ENCODE data around the gene ZDHHC1. TPM values are rescaled to one million over a fixed set of nuclear protein-coding genes. Genes with fewer than 3 reads are reported as not detected.

The ZDHHC1 gene
- total and polyA plus RNA-seq, 4 donors: 0.33 to 1.6 (median 1.1) TPM

- TF ChIP-seq, protein P1, sequence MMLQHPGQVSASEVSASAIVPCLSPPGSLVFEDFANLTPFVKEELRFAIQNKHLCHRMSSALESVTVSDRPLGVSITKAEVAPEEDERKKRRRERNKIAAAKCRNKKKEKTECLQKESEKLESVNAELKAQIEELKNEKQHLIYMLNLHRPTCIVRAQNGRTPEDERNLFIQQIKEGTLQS (IDR thresholded peaks at IDR 0.05): no peak
- no peak for TF ChIP-seq EGR1 (IDR thresholded peaks at IDR 0.05; ENCODE audit: low read depth in 2 of 2)
These were observed 8.4 kb downstream of the ZDHHC1 start (continued) for GRCh38 chr16:67407788-67408452.

DNA sequence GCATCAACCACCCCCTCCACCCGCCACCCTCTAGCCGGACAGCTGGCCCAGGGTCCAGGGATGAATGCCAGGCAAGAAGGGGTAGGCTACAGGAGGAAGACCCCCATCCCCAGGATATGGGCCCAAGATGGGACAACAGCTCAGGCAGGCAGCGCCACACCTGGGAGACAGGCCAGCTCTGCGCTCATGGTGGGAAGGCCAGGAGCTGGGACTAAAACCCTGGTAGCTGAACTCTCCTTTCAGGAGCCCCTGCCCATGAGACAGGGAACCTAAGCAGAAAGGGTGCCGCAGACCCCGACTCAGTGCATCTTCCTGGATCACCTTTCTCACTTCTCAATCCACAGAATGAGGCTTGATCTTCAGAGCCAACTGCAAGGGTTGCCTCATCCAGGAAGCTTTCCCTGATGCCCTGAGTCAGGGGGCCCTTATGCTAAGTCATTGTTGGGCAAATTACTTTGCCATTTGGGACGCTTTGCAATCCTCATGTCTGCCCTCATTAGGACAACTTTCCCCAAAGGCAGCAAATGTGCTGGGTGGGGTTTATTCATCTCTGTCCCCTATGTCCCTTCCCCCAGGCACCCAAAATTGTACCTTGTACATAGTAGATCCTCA is 9.0 kb downstream of the ZDHHC1 start:
- WGBS: 92% methylated on average over 7 of the region's 7 CpGs
- H3K4me1 ChIP-seq (ENCODE audit: control insufficient read depth in 4 of 4, insufficient read depth in 4 of 4, low read length in 3 of 4): no peaks in the 10 kb centered on the region
- no peak overlapping the region for H3K9ac ChIP-seq (ENCODE audit: low read depth in 1 of 2, low read length in 2 of 2)
- no peak overlapping the region for H3K4me3 ChIP-seq (ENCODE audit: low read depth in 1 of 3, low read length in 3 of 3)
- H3K27ac ChIP-seq (ENCODE audit: low read depth in 1 of 2, low read length in 2 of 2): no peak overlapping the region
- no peaks in the 10 kb centered on the region for H3K36me3 ChIP-seq (ENCODE audit: control insufficient read depth in 4 of 4, insufficient read depth in 3 of 4, low read depth in 1 of 4, low read length in 3 of 4)
- no peaks in the 10 kb centered on the region for H3K27me3 ChIP-seq (ENCODE audit: control insufficient read depth in 4 of 4, insufficient read depth in 4 of 4, low read length in 3 of 4)
- DNase-seq (ENCODE audit: low spot score): no peak
- TF ChIP-seq, protein P2, sequence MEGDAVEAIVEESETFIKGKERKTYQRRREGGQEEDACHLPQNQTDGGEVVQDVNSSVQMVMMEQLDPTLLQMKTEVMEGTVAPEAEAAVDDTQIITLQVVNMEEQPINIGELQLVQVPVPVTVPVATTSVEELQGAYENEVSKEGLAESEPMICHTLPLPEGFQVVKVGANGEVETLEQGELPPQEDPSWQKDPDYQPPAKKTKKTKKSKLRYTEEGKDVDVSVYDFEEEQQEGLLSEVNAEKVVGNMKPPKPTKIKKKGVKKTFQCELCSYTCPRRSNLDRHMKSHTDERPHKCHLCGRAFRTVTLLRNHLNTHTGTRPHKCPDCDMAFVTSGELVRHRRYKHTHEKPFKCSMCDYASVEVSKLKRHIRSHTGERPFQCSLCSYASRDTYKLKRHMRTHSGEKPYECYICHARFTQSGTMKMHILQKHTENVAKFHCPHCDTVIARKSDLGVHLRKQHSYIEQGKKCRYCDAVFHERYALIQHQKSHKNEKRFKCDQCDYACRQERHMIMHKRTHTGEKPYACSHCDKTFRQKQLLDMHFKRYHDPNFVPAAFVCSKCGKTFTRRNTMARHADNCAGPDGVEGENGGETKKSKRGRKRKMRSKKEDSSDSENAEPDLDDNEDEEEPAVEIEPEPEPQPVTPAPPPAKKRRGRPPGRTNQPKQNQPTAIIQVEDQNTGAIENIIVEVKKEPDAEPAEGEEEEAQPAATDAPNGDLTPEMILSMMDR (IDR thresholded peaks at IDR 0.05; ENCODE audit: low read depth, low read length, missing input control): no peak
- TF ChIP-seq NR2F2 (IDR thresholded peaks at IDR 0.05): no peak
- TF ChIP-seq, protein P3, sequence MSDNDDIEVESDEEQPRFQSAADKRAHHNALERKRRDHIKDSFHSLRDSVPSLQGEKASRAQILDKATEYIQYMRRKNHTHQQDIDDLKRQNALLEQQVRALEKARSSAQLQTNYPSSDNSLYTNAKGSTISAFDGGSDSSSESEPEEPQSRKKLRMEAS (IDR thresholded peaks at IDR 0.05): no peak
- TF ChIP-seq FOXA1 (IDR thresholded peaks at IDR 0.05): no peak
- TF ChIP-seq, protein P4, sequence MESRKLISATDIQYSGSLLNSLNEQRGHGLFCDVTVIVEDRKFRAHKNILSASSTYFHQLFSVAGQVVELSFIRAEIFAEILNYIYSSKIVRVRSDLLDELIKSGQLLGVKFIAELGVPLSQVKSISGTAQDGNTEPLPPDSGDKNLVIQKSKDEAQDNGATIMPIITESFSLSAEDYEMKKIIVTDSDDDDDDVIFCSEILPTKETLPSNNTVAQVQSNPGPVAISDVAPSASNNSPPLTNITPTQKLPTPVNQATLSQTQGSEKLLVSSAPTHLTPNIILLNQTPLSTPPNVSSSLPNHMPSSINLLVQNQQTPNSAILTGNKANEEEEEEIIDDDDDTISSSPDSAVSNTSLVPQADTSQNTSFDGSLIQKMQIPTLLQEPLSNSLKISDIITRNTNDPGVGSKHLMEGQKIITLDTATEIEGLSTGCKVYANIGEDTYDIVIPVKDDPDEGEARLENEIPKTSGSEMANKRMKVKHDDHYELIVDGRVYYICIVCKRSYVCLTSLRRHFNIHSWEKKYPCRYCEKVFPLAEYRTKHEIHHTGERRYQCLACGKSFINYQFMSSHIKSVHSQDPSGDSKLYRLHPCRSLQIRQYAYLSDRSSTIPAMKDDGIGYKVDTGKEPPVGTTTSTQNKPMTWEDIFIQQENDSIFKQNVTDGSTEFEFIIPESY (IDR thresholded peaks at IDR 0.05): no peak
- no peak for TF ChIP-seq EGR1 (IDR thresholded peaks at IDR 0.05; ENCODE audit: low read depth in 2 of 2)
- no peak for TF ChIP-seq YY1 (IDR thresholded peaks at IDR 0.05)
- TF ChIP-seq RXRA (IDR thresholded peaks at IDR 0.05): no peak
- TF ChIP-seq SP1 (IDR thresholded peaks at IDR 0.05): no peak
- TF ChIP-seq GABPA (IDR thresholded peaks at IDR 0.05 in 1 of 2, conservative IDR thresholded peaks at IDR 0.05 in 1 of 2): no peak
- no peak for TF ChIP-seq REST (IDR thresholded peaks at IDR 0.05)
- no peak for TF ChIP-seq RAD21 (IDR thresholded peaks at IDR 0.05)
- H3K9me3 ChIP-seq (ENCODE audit: control insufficient read depth in 4 of 4, low read length in 3 of 4): no peaks in the 10 kb centered on the region
